Coronary artery (tissue), 2 donors: ENCODE data around the gene MRPS24.
"Not testable (repeated sequence)": the region's sequence is repeated elsewhere in the genome, so short reads cannot be mapped to it uniquely, and the experiment has no call there.

Experiments
- DNase-seq: peaks from one replicate; pipeline ENCODE4 v3.0.0-alpha.2; 2017; ENCODE audit warnings: low spot score
- H3K27ac ChIP-seq, 2 donors: fragments of 200-600 bp; sonication (generic); one replicate each; pipeline ENCODE4 v1.5.1; 2016 to 2019
- H3K4me3 ChIP-seq: fragments of 200-600 bp; sonication (generic); 2 replicates; pipeline ENCODE4 v1.5.1; 2016; ENCODE audit warnings: mild to moderate bottlenecking, moderate library complexity
- CTCF ChIP-seq: fragments of 200-600 bp; sonication (generic); IDR thresholded peaks from one replicate; pipeline ENCODE4 v1.5.1; 2019; ENCODE audit warnings: antibody characterized with exemption

Gene MRPS24

GRCh38 chr7:43904533-43905208 lies 35.4 kb upstream of the MRPS24 start:
- no peak for DNase-seq
- H3K27ac ChIP-seq, result peak overlapping the region; percentile 92 to 95
- peak overlapping the region; percentile 96 for H3K4me3 ChIP-seq
- TF ChIP-seq CTCF, result no peak

- no peak for DNase-seq
- H3K27ac ChIP-seq, result no peak overlapping the region
- no peak for TF ChIP-seq CTCF
- H3K4me3 ChIP-seq, result no peak overlapping the region
Measured at GRCh38 chr7:43902542-43903054, 33.3 kb upstream of the MRPS24 start.

- not testable (repeated sequence) for DNase-seq, H3K27ac ChIP-seq, H3K4me3 ChIP-seq
Measured at GRCh38 chr7:43898571-43898970, 29.3 kb upstream of the MRPS24 start.

- TF ChIP-seq CTCF, result no peak
- DNase-seq, result no peak
Measured at GRCh38 chr7:43895847-43896415, 26.6 kb upstream of the MRPS24 start.

GRCh38 chr7:43891069-43891955 lies 22.0 kb upstream of the MRPS24 start:
- H3K4me3 ChIP-seq, result no peak overlapping the region
- TF ChIP-seq CTCF, result no peak
- DNase-seq, result no peak
- H3K27ac ChIP-seq, result no peak overlapping the region

More at GRCh38 chr7:43895847-43896415, 26.6 kb upstream of the MRPS24 start:
- Histone ChIP-seq H3K4me3 (no peak overlapping the region), H3K27ac (no peak overlapping the region)

GRCh38 chr7:43890468-43890867 lies 21.2 kb upstream of the MRPS24 start:
- no peak for TF ChIP-seq CTCF
- Histone ChIP-seq H3K27ac (no peak overlapping the region), H3K4me3 (no peak overlapping the region)
- DNase-seq, result no peak
